ENCODE data around the gene ITPKA. TPM values are rescaled to one million over a fixed set of nuclear protein-coding genes. Genes with fewer than 3 reads are reported as not detected.

Gene ITPKA
- total RNA-seq, 1 donor from 2014 or later = not detected

GRCh38 chr15:41474436-41474835, 19.2 kb upstream of the ITPKA start:
- H3K9me3 ChIP-seq (ENCODE audit: low read depth) = no peaks in the 10 kb centered on the region
- Mint-ChIP-seq H3K36me3 (peaks cover 55% of the 10 kb centered on the region), H3K27ac (no peak overlapping the region), H3K4me1 (no peaks in the 10 kb centered on the region), H3K4me3 (no peak overlapping the region), H3K9me3 (no peaks in the 10 kb centered on the region), H3K27me3 (ENCODE audit: insufficient read depth, low read depth) (no peaks in the 10 kb centered on the region)
- TF ChIP-seq CTCF (IDR thresholded peaks at IDR 0.05) = no peak
- TF ChIP-seq EZH2phosphoT487 (IDR thresholded peaks at IDR 0.05) = no peak
- no peak for TF ChIP-seq EZH2 (IDR thresholded peaks at IDR 0.05)
- H3F3A ChIP-seq (ENCODE audit: low read depth) = no peaks in the 10 kb centered on the region
- H3K27ac ChIP-seq = no peak overlapping the region
- no peaks in the 10 kb centered on the region for H4K20me1 ChIP-seq (ENCODE audit: low read depth)
- H3K4me1 ChIP-seq = no peaks in the 10 kb centered on the region
- no peak overlapping the region for H3K9ac ChIP-seq
- H3K36me3 ChIP-seq = peaks cover 24% of the 10 kb centered on the region
- H3K4me2 ChIP-seq = no peak overlapping the region
- no peak overlapping the region for H3K4me3 ChIP-seq
- no peaks in the 10 kb centered on the region for H3K79me2 ChIP-seq (ENCODE audit: low read depth)
- no peaks in the 10 kb centered on the region for H3K27me3 ChIP-seq
- DNase-seq (ENCODE audit: low spot score) = no peak
- H2AFZ ChIP-seq (replicated peaks) = no peak overlapping the region

GRCh38 chr15:41474941-41475340, 18.7 kb upstream of the ITPKA start:
- Mint-ChIP-seq H3K27me3 (ENCODE audit: insufficient read depth, low read depth) (no peaks in the 10 kb centered on the region), H3K9me3 (no peaks in the 10 kb centered on the region), H3K4me1 (no peaks in the 10 kb centered on the region), H3K4me3 (no peak overlapping the region), H3K27ac (no peak overlapping the region), H3K36me3 (peaks cover 54% of the 10 kb centered on the region)
- Histone ChIP-seq H3K9ac (no peak overlapping the region), H3F3A (ENCODE audit: low read depth) (no peaks in the 10 kb centered on the region), H3K4me2 (no peak overlapping the region), H4K20me1 (ENCODE audit: low read depth) (no peaks in the 10 kb centered on the region), H3K27ac (no peak overlapping the region), H3K27me3 (no peaks in the 10 kb centered on the region), H2AFZ (replicated peaks) (no peak overlapping the region), H3K4me1 (no peaks in the 10 kb centered on the region), H3K9me3 (ENCODE audit: low read depth) (no peaks in the 10 kb centered on the region), H3K79me2 (ENCODE audit: low read depth) (no peaks in the 10 kb centered on the region), H3K4me3 (no peak overlapping the region), H3K36me3 (peaks cover 24% of the 10 kb centered on the region)
- no peak for DNase-seq (ENCODE audit: low spot score)
- TF ChIP-seq EZH2 (IDR thresholded peaks at IDR 0.05) = no peak
- TF ChIP-seq EZH2phosphoT487 (IDR thresholded peaks at IDR 0.05) = no peak
- no peak for TF ChIP-seq CTCF (IDR thresholded peaks at IDR 0.05)

GRCh38 chr15:41476416-41477048, 17.1 kb upstream of the ITPKA start:
- no peaks in the 10 kb centered on the region for H3K4me1 ChIP-seq
- no peak overlapping the region for H3K27ac ChIP-seq
- no peak overlapping the region for H3K4me3 ChIP-seq
- no peak overlapping the region for H3K4me2 ChIP-seq
- TF ChIP-seq CTCF (IDR thresholded peaks at IDR 0.05) = no peak
- TF ChIP-seq EZH2 (IDR thresholded peaks at IDR 0.05) = no peak
- no peak for TF ChIP-seq EZH2phosphoT487 (IDR thresholded peaks at IDR 0.05)
- H3K79me2 ChIP-seq (ENCODE audit: low read depth) = no peaks in the 10 kb centered on the region
- no peak overlapping the region for H3K9ac ChIP-seq
- peaks cover 55% of the 10 kb centered on the region for H3K36me3 Mint-ChIP-seq
- no peak overlapping the region for H2AFZ ChIP-seq (replicated peaks)
- no peak overlapping the region for H3K27ac Mint-ChIP-seq
- H3K27me3 Mint-ChIP-seq (ENCODE audit: insufficient read depth, low read depth) = peaks cover 2% of the 10 kb centered on the region
- H3K36me3 ChIP-seq = peaks cover 17% of the 10 kb centered on the region
- H3K4me3 Mint-ChIP-seq = no peak overlapping the region
- DNase-seq (ENCODE audit: low spot score) = no peak
- no peaks in the 10 kb centered on the region for H3K4me1 Mint-ChIP-seq
- no peaks in the 10 kb centered on the region for H4K20me1 ChIP-seq (ENCODE audit: low read depth)
- H3K27me3 ChIP-seq = no peaks in the 10 kb centered on the region
- H3F3A ChIP-seq (ENCODE audit: low read depth) = no peaks in the 10 kb centered on the region
- no peaks in the 10 kb centered on the region for H3K9me3 Mint-ChIP-seq
- H3K9me3 ChIP-seq (ENCODE audit: low read depth) = no peaks in the 10 kb centered on the region

Data from neural progenitor cell (in vitro differentiated cells).